Mucosa of gallbladder (tissue), 1 donor: ENCODE measurements around the gene CFAP73. TPM values are rescaled to one million over a fixed set of nuclear protein-coding genes. Genes with fewer than 3 reads are reported as not detected.
A peak's percentile ranks its signal among the peaks of the same experiment; 100 is the strongest.

Experiments used
- DNase-seq: peaks from one replicate; pipeline ENCODE4 v3.0.0-alpha.2; 2020; ENCODE audit warnings: low spot score
- total RNA-seq: library from RNA; stranded (reverse); gene quantifications from one replicate; pipeline ENCODE4 v1.2.1, GENCODE V29; 2021
- donor health status: DM: no; HTN: no; CAD: no.

The CFAP73 gene
- total RNA-seq, 1 donor from 2014 or later, result not detected

- DNase-seq, result no peak
Observed at GRCh38 chr12:113163030-113163360, 13.5 kb downstream of the CFAP73 start.

GRCh38 chr12:113164014-113164413 is 14.5 kb downstream of the CFAP73 start:
- DNase-seq, result no peak

- no peak for DNase-seq
Observed at GRCh38 chr12:113165521-113166450, 16.3 kb downstream of the CFAP73 start.

DNA sequence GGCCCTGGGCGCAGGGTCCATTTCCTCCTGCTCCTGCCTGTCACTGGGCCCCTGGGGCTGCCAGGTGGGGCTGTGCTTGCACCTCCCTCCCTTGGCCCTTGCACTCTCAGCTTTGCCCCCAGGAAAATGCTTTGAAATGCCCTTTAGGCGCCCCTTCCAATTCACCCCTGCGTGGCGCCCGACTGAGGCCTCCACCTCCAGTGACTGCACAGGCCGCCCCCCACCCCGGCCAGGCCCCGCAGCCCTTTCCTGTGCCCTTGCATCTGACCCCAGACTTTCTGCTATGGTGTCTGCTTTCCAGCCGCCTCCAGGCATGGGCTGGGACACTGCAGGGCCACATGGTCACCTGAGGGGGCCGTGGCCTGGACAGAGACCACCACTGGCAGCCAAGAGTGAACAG is 18.3 kb downstream of the CFAP73 start:
- DNase-seq, result no peak

DNA sequence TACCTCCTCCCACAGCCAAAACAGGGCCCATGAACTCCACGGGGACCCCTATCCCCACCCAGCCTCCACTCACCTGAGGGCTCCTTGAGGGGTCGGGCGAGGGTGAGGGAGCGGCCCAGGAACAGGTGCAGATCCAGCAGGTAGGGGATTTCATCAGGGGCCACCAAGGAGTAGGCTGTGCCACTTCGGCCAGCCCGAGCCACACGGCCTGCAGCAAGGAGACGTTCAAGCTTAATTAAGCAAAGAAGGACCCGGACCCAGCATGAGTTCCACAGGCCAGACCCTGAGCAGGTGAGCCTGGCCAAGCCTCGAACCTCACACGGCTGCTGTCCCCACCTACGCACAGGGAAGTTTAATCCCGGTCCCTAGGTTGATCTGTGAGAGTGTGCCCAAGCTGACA is 20.2 kb downstream of the CFAP73 start:
- no peak for DNase-seq

- no peak for DNase-seq
Observed at GRCh38 chr12:113170457-113170856, 20.9 kb downstream of the CFAP73 start.

DNA sequence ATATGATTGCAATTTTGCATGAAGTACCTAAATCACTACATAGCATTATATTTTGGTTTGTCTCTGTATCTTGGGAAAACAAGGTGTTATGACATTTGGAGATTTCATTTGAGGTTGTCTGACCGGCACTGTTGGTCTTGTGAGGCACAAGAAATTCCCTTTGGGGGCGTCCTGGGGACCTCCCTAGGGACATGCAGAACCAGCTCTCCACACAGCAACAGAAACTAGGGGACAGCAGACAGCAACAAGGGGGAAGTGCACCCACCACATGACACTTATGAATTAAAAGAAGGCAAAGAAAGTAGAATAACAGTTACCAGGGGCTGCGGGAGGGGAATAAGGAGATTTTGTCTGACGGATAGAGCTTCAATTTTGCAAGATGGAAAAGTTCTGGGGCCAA is 21.4 kb downstream of the CFAP73 start:
- DNase-seq, result no peak

GRCh38 chr12:113171543-113171942 is 22.0 kb downstream of the CFAP73 start:
- no peak for DNase-seq

GRCh38 chr12:113172185-113172584 is 22.7 kb downstream of the CFAP73 start:
- DNase-seq, result no peak

- no peak for DNase-seq
Observed at GRCh38 chr12:113173081-113173698, 23.7 kb downstream of the CFAP73 start.

DNA sequence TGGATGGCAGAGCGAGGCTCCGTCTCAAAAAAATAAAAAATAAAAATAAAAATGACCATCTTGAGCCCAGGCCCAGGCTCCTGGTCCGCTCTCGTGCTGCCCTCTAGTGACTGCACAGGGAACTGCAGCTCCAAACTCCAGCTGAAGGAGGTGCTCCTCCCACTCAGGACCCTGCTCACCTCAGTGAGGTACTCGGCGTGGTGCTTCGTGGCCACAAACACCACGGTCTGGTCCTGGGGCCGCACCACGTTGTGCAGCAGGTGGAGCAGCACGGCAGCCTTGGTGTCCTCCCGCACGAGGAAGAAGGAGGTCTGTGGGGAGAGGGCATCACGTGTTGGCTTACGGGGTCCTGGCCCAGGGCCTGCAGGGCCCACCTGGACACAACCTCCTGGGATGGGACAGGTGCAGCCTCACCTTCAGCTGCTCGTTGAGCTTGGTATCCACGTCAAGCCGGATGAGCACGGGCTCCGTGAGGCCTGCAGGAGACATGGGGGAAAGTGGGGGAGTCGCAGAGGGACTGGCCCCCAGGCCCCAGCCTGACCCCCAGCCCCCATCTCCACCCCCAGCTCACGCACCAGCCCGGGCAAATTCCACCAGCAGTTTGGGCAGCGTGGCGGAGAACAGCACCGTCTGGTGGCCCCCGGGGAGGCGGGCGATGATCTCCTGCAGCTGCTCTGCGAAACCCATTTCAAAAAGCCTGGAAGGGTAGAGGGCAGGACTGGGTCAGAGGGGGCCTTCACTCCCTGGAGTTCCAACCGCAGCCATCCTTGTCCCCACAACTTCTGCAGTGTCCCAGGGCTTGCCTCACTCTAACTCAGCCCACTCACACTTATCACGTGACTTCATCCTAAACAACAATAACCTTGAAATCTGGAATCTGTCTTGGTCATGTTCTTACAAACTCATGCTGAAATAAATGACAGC is 25.2 kb downstream of the CFAP73 start:
- DNase-seq, result peak; percentile 68

GRCh38 chr12:113179023-113179422 is 29.5 kb downstream of the CFAP73 start:
- DNase-seq, result no peak

DNA sequence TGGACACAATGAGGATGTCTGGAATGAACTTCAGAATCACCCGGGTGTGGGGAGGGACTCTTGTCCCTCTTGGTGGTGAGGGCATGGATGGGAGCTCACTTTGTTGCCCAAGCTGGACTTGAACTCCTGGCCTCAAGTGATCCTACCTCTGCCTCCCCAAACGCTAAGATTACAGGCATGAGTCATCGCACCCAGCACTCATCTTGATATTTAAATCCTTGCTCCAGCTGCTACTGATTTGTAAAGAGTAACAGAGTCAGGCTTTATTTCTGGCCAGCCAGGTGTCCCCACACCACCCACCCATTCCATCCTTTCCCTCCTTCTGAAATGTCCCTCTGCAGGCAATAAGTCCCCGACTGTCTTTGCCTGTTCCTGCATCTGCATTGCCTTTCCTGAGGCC is 30.8 kb downstream of the CFAP73 start:
- DNase-seq, result no peak

- no peak for DNase-seq
Observed at GRCh38 chr12:113181975-113182374, 32.5 kb downstream of the CFAP73 start.

- no peak for DNase-seq
Observed at GRCh38 chr12:113183030-113183589, 33.6 kb downstream of the CFAP73 start.

DNA sequence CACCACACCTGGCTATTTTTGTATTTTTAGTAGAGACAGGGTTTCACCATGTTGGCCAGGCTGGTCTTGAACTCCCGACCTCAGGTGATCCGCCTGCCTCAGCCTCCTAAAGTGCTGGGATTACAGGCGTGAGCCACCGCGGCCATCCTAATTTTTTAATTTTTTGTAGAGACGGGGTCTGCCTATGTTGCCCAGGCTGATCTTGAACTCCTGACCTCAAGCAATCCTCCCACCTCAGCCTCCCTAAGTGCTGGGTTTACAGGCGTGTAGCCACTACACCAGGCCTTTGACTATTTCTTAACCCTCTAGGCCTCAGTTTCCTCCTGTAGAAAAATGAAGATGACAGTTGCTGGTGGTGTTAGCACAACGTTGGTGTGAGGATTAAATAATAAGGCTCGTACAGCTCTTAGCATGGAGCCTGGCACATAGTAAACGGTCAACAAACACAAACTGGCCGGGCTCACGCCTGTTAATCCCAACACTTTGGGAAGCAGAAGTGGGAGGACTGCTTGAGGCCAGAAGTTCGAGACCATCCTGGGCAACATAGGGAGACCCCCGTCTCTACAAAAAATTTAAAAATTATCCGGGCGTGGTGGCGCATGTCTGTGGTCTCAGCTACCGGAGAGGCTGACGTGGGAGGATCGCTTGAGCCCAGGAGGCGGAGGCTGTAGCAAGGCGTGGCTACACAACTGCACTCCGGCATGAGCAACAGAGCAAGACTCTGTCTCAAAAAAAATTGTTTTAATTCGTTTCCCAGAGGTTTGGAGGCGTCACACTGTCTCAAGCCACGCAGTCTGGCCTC is 34.8 kb downstream of the CFAP73 start:
- no peak for DNase-seq

- DNase-seq, result peak; percentile 89
Observed at GRCh38 chr12:113184900-113185179, 35.3 kb downstream of the CFAP73 start.

DNA sequence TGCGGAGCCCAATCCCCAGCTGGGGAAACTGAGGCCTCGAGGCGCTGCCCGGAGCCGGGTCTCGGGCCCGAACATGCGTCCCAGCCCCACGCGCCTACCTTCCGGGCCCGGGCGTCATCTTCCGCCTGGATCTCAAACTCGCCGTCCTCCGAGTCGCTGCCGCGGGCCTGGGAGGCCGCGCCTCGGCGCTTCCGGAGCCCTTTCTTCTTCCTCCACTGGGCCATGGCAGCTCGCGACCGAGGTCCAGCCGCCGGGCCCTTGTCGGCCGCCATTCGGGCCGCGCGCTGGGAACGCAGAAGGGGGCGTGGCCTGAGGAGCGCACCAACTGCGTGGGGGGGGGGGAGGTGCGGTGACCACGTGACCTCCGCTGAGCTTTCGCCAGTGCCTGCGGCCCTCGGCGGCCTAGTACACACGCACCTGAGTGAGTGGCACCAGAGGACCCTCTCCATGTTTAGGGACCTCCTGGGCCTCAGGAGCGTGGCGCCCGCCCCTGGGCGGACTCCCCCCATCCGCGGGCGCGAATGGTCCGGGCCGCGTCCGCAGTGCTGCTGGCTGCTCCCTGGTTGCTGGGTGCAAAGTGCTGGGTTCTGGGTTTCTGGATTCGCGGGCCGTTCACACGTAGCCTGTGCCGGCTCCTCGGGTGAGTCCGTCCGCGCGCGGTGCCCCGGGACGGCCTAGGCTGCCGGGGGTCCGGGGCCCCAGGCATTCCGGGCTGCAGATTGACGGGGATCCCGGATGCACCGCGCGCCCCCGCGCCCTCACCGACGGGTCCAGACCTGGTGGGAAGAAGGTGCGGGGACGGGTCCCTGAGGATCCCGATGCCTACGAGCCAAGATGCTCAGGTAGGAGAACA is 35.9 kb downstream of the CFAP73 start, which contains the start of the genes DDX54 and RITA1:
TSS of gene DDX54 (minus strand) at position 299 of the 853 bp plus-strand sequence. CDS start at position 272, 27 bp downstream.
TSS of gene RITA1 (plus strand) at position 542 of the 853 bp plus-strand sequence. CDS start 1,026 bp downstream, outside the sequence.
- DNase-seq, result peak; percentile 78

GRCh38 chr12:113186033-113186365 is 36.5 kb downstream of the CFAP73 start:
- DNase-seq, result no peak

DNA sequence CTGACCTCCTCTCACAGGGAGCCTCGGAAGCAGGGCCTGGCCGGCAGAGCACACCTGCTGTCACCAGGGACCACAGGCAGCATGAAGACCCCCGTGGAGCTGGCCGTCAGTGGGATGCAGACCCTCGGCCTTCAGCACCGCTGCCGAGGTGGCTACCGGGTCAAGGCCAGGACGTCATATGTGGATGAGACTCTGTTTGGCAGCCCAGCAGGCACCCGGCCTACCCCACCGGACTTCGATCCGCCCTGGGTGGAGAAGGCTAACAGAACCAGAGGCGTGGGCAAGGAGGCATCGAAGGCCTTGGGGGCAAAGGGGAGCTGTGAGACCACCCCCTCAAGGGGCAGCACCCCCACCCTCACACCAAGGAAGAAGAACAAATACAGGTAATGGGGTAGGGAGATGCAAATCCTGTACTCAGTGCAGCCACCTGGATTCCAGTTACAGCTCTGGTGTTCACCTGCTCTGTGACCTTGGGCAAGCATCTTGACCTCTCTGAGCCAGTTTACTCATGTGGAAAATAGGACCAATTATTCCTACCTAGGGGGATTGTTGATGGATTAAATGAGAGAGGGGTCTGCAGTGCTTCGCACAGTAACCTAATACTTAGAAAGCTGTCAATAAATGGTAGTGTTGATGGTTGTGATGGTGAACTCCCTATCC is 37.3 kb downstream of the CFAP73 start:
- no peak for DNase-seq
